HG03097 (cell line): ENCODE data around the gene CACUL1.
"Not testable (repeated sequence)": the region's sequence is repeated elsewhere in the genome, so short reads cannot be mapped to it uniquely, and the experiment has no call there.

Source experiments
- ATAC-seq: cut with Tn5 transposase; IDR thresholded peaks from one replicate; pipeline ENCODE4 v1.9.1; 2021; ENCODE audit not compliant: unreplicated experiment, low FRiP score

The CACUL1 gene

GRCh38 chr10:118658168-118658567 is 96.6 kb downstream of the CACUL1 start:
- ATAC-seq, result not testable (repeated sequence)

GRCh38 chr10:118645294-118645693 is 109.5 kb downstream of the CACUL1 start:
- not testable (repeated sequence) for ATAC-seq

- no peak for ATAC-seq
These were observed 112.5 kb downstream of the CACUL1 start for GRCh38 chr10:118642228-118642627.

GRCh38 chr10:118638680-118639079 is 116.1 kb downstream of the CACUL1 start:
- no peak for ATAC-seq

- ATAC-seq, result no peak
These were observed 118.9 kb downstream of the CACUL1 start for GRCh38 chr10:118635674-118636402.

GRCh38 chr10:118633786-118634185 is 121.0 kb downstream of the CACUL1 start:
- ATAC-seq, result no peak

- ATAC-seq, result no peak
These were observed 125.6 kb downstream of the CACUL1 start for GRCh38 chr10:118629211-118629610.

GRCh38 chr10:118628397-118628796 is 126.4 kb downstream of the CACUL1 start:
- no peak for ATAC-seq

- ATAC-seq, result no peak
These were observed 127.8 kb downstream of the CACUL1 start for GRCh38 chr10:118626953-118627352.
